Measurements from ENCODE around the gene PLCH1.

PLCH1 gene

DNA sequence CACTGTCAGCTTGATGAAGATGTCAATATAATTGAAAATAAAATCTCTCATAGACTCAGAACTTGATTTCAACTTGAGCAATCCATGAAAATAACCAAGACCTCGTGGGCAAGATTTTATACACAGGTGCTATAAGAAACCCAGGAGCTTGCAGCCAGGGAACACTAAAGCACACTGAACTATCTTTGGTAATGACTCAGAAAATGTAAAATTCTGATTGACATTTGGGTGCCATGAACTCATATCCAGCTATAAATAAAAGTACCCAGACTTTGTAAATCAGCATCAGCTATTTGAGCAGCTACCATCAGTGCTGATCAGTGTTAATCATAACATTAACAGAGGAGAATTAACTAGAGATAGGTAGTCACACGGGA, 61.5 kb downstream of the PLCH1 start:
- no peak for DNase-seq (ENCODE audit: low read depth)

GRCh38 chr3:155682426-155683343, 62.2 kb downstream of the PLCH1 start:
- no peak for DNase-seq (ENCODE audit: low read depth)

DNA sequence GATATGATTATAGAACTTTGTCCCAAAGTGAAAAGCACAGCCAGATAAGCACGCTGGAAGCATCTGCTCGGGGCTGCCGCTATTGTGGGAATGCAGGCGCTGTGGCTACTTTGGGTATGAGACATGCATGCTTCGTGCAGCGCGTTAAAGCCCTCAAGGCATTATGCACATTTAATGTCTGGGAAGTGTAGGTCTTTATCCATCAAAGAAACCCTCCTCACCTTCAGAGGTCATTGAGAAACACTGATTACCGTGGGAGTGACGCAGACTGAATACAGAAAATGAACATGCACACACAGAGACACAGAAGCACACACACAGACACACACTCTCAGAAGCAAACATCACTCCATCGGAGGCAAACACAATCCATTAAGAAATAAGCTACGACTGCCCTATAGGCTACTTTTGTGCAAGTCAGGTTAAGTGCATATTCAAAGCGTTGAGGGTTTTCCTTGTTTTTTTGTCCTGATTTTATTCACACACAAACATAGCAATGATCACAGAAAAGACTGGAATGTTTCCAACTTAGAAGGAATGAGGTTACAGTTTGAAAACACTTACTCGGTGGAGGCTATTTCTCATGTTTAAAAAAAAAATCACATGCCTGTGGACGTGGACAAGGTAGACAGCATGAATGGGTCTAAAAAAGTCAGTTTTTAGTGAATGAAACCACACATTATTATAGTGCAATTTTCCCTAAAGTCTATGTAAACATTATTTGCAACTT, 68.5 kb downstream of the PLCH1 start:
- no peak for DNase-seq (ENCODE audit: low read depth)

- DNase-seq (ENCODE audit: low read depth) = no peak
Measured at GRCh38 chr3:155675094-155675493, 69.8 kb downstream of the PLCH1 start.

GRCh38 chr3:155673421-155673820, 71.5 kb downstream of the PLCH1 start:
- DNase-seq (ENCODE audit: low read depth) = no peak

GRCh38 chr3:155670335-155670734, 74.5 kb downstream of the PLCH1 start:
- DNase-seq (ENCODE audit: low read depth) = no peak

DNA sequence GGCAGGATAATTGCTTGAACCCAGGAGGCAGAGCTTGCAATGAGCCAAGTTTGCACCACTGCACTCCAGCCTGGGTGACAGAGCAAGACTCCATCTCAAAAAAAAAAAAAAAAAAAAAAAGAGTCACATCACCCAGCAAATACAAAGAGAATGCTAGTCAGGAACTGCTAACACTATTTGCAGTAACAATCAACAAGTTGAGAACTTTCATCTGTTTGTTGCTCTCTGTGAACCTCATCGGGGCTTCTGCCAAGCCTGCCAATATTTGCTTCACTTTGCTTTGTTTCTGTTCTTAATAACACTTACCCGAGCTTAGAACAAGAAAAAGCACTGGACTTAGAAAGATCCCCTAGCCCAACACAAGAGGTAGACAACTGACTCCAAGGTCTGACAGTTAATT, 76.9 kb downstream of the PLCH1 start:
- DNase-seq (ENCODE audit: low read depth) = no peak

GRCh38 chr3:155664925-155665695, 79.8 kb downstream of the PLCH1 start:
- no peak for DNase-seq (ENCODE audit: low read depth)

GRCh38 chr3:155663467-155664212, 81.2 kb downstream of the PLCH1 start:
- DNase-seq (ENCODE audit: low read depth) = no peak

- DNase-seq (ENCODE audit: low read depth) = no peak
Measured at GRCh38 chr3:155661760-155662159, 83.1 kb downstream of the PLCH1 start.

DNA sequence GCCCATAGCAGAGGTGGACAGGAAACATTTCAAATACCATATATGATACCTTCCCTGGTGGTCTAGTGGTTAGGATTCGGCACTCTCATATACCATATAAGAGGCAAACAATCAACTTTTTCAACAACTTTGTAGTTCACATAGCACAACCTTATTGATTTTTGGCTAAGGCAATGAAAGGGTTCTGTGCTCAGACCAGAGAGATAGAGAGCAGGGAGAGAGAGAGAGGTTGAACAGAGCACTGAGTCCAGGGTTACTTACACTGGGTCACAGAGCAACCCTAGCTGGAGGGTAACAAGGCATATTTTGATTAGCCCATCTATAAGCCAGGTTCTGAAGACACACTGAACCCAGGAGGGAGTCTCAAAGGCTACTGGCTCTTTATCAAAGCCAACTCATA, 83.8 kb downstream of the PLCH1 start:
- no peak for DNase-seq (ENCODE audit: low read depth)

DNA sequence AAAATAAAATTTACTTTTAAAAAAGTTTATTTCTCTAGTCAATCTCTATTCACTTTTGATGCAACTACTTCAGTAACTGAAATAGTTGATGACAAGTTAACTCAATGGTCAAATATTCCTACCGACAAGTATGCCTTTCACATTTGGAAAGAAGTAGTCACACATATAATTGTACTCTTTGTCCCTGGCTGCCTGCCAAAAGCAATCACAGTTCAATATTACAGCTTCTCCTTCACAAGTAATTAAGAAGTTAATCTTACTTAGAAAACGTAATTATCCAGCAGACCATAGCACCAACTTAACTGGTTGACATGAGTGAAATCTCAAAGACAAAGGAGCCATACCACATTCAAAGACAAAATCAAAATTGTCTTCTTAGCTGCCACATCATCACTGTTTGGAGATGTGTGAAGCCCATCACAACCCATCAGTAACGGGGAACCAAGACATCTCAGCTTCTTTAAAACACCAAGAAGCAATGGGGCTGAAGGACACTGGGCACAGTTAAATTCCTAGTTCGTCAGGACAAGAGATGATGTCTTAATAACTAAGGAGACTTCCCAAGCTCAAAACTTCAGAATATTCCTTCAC, 86.1 kb downstream of the PLCH1 start:
- no peak for DNase-seq (ENCODE audit: low read depth)

- no peak for DNase-seq (ENCODE audit: low read depth)
Measured at GRCh38 chr3:155658006-155658405, 86.9 kb downstream of the PLCH1 start.

- DNase-seq (ENCODE audit: low read depth) = no peak
Measured at GRCh38 chr3:155657161-155657560, 87.7 kb downstream of the PLCH1 start.

DNA sequence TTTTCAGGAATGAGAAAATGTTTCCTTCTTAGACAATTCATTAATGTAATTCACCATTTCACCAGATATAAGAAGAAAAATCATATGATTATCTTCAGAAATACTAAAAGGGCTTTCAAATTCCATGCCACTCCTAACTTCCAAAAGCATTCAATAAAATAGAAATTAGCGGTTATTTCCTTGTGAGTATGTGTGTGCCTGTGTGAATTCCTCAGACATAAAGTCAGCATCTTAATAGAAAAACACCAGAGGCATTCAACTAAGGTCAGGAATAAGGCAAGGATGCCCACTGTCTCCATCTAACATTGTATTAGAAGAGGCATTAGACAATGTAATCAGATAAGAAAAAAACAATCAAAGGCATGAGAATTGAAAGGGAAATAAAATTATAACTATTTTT, 88.4 kb downstream of the PLCH1 start:
- no peak for DNase-seq (ENCODE audit: low read depth)

DNA sequence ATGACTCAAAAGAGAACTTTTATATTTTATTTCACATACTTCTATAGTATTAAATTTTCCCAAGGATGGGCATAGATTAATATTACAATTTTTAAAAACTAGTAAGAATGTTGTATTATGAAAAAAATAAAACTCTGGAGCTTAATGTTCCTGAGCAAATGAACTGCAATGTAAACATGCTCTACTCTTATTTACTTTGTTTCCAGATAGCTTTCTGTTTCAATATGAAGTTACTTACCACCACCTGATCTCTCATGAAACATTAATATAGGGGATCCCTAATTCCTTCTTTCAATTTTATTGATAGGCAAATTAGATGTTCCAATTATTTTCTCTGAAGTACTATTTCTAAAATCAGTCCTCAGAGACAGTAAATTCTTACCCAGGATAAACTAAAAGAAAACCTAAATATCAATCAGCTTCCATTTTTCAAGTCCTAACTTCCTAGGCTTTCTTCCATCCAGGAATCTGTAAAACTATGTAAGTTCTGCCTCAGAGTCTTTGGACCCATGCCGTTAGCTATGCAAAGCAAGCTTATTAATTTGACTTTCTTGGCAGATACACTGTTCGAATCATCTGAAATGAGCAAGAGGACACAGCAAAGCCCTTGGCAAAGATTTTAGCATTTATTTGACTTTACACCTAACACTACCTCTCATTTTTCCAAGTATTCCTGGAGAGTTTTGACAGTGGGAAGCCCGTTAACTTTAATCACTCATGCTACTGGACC, 93.2 kb downstream of the PLCH1 start:
- no peak for DNase-seq (ENCODE audit: low read depth)

DNA sequence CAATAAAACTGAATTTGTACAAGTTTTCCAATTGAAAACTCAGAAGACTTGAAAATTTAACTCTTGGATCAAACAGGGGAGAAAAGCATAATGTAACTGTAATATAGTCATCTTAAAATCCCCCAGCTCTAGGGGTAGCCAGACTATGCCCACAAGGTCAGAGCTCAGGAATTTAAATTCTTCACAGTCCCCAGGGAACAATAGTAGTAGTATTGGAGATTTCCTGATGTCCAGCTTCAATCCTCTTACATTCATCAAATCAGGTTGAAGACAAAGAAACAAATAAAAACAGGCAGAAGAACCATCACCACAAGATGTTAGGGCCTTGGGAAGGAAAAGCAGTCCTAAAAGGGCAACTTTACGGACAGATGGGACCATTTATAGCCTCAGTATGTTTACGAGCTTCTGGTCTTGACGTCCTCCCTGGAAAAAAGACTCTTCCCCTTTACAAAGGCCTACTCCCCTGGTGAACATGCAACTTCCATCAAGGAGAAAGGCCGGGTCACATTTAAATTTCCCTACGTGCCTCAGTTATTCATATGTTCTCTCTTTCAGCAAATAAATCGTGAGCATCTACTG, 96.8 kb downstream of the PLCH1 start:
- DNase-seq (ENCODE audit: low read depth) = no peak

DNA sequence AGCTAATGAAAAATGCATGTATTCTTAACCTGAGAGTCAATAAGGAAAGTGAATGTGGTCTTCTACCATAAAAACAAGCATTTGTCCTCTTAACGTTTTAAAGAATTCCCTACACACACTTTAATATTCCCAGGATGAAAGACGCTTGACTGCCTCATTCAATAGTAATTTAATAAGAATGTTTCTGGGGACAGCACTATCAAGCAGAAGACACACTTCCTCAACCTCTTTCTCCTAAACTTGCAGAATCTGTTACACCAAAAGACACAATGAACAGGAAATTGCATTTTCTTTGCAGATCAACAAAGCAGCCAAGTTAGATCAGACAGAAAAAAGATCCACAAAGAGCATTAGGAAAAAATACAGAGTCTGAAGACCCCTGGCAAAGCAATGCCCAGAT, 97.7 kb downstream of the PLCH1 start:
- DNase-seq (ENCODE audit: low read depth) = no peak

- no peak for DNase-seq (ENCODE audit: low read depth)
Measured at GRCh38 chr3:155646669-155647068, 98.2 kb downstream of the PLCH1 start.

DNA sequence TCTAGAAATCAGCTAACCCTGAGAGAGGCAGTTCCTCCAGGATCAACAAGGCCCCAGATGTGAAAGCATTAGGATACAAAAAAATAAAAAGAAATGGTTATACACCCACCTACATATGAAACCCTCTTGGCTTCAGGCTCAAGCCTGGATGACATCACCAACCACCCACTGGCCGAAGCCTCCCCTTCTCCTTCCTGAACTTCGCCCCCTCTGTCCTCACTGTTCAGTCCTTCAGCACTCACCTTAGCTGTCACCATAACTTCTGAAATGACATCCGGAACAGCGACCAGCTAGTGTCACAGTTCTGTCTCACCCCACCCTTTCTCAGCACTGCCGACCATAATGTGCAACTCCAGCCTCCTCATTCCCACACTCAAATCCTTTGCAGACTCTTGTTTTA, 98.7 kb downstream of the PLCH1 start:
- DNase-seq (ENCODE audit: low read depth) = no peak

Data from activated T-helper 1 cell treated with Interleukin-2 at 50 U/mL for 16 hours (primary cell).